ENCODE data around the gene MMP19. TPM values are rescaled to one million over a fixed set of nuclear protein-coding genes. Genes with fewer than 3 reads are reported as not detected.
A peak's percentile ranks its signal among the peaks of the same experiment; 100 is the strongest.
"Not testable (repeated sequence)": the region's sequence is repeated elsewhere in the genome, so short reads cannot be mapped to it uniquely, and the experiment has no call there.

MMP19 gene, protein sequence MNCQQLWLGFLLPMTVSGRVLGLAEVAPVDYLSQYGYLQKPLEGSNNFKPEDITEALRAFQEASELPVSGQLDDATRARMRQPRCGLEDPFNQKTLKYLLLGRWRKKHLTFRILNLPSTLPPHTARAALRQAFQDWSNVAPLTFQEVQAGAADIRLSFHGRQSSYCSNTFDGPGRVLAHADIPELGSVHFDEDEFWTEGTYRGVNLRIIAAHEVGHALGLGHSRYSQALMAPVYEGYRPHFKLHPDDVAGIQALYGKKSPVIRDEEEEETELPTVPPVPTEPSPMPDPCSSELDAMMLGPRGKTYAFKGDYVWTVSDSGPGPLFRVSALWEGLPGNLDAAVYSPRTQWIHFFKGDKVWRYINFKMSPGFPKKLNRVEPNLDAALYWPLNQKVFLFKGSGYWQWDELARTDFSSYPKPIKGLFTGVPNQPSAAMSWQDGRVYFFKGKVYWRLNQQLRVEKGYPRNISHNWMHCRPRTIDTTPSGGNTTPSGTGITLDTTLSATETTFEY
- total RNA-seq: 0.68 and 1.1 TPM in 2 replicates

DNA sequence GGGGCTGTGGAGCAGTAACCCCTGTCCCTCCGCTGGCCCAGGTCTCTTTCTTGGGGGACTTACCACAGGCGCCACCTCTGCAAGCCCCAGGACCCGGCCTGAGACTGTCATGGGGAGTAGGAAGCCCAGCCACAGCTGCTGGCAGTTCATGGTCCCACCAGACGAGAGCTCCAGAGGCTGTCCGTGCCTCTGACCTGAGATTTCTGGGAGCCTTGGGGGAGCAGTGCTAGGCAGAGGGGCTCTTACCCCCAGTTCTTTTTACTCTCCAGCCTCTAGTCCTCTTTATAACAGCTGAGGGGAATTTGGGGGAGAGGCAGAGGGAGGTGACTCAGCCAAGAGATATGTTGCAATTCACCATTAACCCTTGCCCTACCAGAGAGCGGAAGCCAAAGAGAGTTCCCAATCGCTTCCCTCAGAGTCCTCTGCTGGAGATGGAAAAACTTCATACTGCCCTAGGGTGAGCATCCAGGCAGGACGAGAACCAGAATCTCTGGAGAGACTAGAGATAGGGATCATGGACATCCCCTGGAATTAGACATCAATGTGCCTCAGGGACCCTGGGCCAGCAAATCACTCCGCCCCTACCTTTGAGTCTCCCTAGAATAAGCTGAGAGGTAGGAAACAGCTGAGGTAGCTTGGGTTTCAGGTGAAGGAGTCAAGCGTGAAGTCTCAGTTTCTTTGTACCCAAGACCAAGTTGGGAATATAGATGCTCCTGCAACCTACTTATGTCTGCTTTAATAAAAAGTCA lies at the start of gene MMP19:
MMP19 (minus strand) TSS at position 256 of the 749 bp plus-strand sequence; CDS start at position 150, 106 bp downstream.
- peak; percentile 63 for DNase-seq

DNA sequence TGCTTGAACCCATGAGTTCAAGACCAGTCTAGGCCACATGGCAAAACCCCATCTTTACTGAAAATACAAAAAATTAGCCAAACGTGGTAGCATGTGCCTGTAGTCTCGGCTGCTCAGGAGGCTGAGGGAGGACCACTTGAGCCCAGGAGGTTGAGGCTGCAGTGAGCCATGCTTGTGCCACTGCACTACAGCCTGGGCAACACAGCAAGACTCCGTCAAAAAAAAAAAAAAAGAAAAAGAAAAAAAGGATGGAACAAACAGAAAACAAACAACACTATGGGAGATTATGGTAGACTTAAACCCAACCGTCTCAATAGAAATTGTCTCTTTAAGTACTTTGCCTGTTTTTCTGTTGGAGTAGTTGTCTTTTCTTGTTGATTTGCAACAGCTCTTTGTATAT lies 48.6 kb upstream of the MMP19 start:
- no peak for DNase-seq

DNA sequence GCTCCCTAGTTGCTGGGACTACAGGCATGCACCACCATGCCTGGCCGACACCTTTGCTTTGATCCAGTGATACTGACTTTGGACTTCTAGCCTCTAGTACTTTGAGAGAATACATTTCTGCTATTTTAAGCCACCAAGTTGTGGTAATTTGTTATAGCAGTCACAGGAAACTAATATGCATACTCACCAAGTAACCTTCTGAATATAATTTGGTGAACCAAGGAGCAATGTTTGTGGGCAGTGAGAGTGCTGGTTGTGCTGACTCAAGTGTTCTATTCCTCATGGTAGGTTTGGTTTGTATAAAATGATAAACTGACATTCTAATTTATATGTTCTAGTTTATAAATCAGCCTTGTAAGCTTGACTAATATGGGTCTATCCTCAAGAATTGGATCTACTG lies 42.4 kb upstream of the MMP19 start:
- DNase-seq: no peak

DNA sequence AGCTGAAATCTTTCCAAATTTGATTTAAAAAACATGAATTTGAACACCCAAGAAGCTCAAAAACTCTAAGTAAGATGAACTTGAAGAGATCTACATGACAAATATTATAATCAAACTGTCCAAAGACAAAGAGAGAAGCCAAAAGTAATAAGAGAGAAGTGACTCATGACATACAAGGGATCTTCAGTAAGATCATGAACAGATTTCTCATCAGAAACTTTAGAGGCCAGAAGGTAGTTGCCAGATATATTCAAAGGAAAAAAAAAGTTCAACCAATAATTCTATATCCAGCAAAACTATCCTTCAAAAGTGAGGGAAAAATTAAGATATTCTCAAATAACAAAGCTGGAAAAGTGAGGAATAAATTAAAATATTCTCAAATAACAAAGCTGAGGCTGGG lies 35.1 kb upstream of the MMP19 start:
- DNase-seq: no peak

DNA sequence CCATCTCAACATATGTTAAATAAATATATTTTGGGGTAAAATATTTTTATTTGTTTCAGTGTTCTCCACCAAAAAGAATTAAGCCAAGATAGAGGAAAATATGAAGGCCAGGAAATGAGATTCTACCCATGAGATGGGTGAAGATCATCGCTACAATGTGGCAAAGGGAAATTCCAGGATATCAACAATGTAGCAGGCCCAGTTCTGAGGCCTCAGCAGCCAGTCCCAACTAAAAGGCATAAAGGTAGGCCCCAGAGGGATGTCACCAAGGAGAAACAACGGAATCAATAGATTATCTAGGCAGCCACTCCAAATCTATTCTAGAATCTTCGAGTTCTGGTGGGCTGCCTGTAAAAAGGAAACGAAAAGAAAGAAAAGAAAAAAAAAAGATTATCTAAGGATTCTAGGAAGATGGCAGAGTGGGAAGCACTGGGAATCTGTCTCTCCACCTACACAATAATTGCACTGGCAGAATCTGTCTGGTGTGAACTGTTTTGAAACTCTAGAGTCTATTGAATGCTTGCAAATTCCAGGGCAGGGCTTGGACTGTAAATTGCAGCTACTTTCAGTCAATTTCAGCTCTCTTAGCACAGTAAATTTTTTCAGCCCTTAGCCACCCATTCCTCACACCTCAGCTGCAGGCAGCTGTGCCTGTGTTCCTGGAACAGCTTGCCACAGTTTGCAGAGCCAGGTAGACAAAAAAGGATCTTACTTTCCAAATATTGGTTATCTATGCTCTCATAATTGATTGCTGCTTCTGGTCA lies 33.1 kb upstream of the MMP19 start:
- no peak for DNase-seq

DNA sequence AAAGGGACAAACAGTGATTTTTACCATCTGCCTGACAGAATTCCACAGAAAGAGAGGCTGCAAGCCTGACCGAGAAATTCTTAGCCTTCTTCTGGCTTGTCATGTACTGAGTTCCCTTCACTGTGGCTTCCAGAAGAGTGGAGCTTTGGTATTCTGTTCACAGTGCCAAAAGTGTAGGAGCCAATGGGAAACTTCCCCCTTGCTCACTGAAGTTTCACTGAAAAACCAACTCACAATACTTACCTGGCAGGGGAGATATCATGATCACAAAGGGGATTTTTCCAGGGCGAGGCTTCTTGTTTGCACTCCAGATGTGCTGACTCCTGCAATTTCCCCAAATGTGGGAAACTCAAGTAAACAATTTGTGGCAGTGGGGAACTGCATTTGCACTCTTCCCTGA lies 31.7 kb upstream of the MMP19 start:
- DNase-seq: no peak

DNA sequence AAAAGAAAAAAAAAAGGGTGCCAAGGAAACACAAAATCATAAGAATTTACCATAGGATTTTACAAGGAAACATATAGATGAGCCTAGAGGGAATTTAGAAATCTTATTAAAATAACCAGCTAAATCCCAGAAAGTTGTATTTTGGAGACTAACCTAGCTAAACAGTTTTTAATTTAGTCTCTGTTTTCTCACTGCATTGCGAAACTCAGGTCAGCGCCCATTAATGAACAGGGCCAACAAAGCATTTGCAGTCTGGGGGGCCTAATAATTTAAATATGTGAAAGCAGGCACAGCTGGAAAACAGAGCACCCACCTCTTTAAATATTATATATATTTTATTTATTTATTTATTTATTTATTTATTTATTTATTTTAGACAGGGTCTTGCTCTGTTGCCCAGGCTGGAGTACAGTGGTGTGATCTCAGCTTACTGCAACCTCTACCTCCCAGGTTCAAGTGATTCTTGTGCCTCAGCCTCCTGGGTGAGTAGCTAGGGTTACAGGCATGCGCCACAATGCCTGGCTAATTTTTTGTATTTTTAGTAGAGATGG lies 23.8 kb upstream of the MMP19 start:
- not testable (repeated sequence) for DNase-seq

DNA sequence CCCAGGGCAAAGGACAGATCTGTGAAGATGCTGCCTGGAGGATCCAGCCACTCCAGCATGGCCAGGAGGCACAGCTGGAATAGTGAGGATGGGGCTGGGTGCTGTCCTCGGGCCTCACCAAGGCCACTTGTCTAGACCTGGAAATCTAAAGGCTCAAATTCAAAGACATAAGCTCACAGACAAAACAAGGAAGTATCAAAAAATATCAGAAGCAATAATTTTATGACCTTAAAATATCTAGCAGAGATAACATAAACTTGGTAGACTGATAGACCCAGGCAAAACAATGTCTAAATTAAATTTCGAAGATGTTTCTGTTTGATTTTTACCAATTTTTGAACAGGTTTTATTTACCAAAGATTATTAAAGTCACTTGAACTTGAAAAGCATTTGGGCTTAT lies 22.6 kb upstream of the MMP19 start:
- DNase-seq: no peak

DNA sequence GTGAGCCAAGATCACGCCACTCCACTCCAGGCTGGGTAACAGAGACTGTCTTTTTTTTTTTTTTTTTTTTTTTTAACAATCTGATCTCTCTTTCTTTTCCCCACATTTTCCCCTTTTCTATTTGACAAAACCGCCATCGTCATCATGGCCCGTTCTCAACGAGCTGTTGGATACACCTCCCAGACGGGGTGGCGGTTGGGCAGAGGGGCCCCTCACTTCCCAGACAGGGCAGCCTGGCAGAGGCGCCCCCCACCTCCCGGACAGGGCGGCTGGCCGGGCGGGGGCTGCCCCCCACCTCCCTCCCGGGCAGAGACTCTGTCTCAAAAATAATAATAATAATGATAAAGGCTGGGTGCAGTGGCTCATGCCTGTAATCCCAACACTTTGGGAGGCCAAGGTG lies 20.2 kb upstream of the MMP19 start:
- not testable (repeated sequence) for DNase-seq

DNA sequence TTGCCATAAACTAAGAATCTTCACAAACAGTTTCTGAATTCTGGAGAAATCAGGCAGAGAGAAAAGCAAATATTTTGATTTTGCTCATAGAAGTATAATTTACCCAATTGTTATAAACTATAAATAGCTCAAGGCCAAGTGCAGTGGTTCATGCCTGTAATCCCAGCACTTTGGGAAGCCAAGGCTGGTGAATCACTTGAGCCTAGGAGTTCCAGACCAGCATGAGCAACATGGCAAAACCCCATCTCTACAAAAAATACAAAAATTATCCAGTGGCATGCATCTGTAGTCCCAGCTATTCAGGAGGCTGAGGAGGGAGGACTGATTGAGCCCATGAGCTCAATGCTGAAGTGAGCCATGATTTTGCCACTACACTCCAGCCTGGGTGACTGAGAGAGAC lies 19.6 kb upstream of the MMP19 start:
- no peak for DNase-seq

DNA sequence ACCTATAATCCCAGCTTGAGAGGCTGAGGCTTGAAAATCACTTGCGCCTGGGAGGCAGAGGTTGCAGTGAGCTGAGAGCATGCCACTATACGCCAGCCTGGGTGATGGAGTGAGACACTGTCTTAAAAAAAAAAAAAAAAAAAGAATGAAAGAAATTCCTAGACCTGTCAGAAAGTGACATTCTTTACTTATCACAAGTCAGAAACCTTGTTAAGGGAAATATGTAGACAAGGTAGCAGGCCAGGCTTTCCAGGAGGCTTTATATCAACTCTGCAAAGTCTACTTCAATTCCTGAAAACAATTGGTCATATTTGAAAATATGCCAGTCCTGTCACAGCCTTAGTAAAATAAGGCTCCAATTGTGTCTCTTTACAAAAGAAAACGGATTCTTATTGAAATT lies 19.1 kb upstream of the MMP19 start:
- DNase-seq: no peak

DNA sequence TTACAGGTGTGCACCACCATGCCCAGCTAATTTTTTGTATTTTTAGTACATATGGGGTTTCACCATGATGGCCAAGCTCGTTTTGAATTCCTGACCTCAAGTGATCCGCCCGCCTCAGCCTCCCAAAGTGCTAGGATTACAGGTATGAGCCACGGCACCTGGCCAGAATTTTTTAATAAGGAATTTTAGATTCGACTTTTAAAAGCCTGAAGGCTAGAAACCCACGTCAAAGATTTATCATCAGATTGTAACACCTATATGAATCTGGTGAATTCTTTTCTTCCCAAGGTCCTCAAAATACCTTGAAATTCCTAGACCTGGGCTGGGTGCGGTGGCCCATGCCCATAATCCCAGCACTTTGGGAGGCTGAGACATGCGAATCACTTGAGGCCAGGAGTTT lies 18.7 kb upstream of the MMP19 start:
- DNase-seq: no peak

DNA sequence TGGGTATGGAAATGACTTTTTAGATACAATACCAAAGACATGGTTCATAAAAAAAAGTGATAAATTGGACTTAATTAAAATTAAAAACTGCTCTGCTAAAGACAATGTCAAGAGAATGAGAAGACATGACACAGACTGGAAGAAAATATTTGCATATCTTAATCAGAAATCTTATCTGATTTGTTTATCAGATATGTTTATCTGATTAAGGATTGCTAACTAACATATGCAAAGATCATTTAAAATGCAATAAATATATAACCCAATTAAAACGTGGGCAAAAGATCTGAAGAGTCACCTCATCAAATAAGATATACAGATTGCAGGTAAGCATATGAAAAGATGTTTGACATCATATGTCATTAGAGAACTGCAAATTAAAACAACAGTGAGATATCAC lies 10.0 kb upstream of the MMP19 start:
- no peak for DNase-seq

DNA sequence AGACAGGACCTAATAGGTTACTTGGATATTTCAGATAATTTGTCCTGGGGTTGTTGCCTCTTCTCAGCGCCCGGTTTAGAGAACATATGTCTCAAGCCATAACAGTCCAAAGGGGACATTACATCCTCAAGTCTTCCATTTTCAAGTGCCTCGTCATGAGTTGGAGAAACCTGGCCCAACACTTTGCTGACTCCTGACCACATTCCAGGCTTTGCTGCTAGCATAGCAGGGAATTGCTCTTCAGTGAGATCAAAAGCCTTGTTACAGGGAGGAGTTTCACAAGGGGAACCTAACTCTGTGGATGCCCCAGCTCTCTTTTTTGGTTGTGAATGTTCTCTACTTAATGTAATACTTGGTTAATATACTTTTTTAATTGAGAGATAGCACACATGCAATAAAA lies 8.2 kb upstream of the MMP19 start:
- DNase-seq: no peak

DNA sequence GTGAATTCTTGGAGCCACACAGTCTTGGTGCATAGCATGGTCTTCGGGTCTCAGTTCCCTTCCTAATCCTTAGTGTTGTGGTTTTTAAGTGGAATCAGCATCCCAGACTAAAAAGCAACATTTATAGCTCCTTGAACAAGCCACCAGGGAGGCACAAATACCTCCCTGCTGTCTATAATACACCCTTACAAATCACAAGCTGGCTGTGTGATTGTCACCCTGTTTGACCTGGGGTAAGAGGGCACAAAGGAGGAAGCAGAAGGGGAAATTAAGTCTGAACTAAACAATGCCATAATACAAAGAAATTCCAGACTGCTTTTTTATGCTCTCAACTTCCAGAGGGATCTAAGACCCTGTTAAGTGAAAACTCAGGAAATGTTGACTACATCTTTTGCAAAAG lies 7.7 kb upstream of the MMP19 start:
- DNase-seq: no peak

DNA sequence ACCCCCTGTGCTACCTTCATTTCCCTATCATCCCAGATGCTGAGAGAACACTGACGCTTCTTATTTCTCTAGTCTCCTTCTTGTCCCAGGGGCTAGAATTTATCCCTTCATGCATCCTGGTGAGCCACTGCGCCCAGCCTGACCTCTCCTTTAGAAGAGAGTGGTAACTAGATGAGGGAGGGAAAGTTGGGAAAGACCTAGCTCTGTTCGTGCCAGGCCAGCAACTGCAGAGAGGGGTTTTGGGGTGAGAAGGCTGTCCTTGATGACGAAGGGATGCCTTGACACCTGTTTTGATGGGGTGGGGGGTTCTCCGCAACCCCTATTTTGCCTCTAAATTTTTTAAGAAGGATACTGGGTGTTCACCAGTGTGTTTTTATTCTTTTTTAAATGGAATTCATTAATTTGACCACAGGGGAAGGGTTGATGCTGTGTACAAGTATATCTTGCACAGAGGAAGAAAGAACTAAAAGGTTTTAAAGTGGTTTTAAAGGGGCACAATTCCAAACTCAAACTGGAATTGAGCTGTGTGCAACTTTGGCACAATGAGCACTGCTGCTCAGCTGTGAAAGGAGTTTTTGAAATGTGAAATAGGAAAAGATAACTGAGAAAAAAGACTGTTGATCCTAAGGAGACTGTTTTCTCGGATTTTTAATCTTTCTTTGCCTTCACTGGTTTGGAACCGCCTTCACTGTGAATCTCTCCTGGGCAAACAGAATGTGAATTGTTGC lies 7.0 kb upstream of the MMP19 start:
- no peak for DNase-seq

DNA sequence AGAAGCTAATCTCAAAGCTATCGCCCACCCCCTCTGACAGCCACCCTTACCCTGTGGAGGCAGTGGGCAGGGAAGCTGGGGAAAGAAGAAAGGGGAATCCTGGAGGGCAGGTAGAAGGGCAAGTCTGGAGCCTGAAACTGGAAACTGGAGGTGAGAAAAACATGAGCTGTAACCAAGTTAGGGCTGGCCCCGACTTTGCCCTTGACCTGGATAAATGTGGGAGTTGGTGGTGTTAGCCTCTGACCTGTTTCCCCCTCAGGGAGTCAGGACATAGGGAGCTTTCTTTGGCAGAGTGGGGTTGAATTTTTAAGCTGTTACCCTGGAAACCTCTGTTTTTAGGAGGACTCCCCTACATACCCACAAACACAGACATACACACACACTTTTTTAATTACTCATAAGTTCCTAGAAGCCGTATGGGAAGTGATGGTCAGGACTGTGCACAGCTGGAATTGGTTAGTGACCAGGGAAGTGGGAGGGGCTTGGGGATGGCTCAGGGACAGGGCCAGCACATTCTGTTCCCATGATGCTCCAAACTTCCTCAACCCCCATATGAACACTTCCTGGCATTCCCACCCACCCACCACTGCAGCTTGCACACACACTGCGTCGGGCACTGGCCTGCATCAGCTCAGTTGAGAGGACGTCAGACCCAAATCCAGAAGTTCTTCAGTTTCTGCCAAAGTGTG lies 5.0 kb upstream of the MMP19 start:
- peak; percentile 98 for DNase-seq

DNA sequence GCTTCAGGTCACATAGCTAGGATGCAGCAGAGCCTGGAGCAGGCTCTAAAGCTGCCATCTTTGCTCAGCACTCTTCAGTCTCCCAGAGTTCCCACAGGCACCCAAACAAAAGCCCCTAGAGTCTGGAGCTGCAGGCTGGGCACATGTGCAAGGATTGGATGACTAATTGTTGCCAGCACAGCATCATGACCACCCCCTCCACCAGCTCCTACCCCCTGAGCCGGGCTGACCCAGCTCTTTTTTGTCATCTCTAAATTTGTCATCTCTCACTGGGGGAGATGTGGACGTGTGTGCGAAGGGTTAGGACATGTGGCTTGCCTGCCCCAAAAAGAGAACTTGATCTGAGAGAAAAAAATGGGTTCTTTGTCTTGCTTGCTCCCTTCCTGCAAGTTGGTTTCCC lies 4.3 kb upstream of the MMP19 start:
- DNase-seq: peak; percentile 52

DNA sequence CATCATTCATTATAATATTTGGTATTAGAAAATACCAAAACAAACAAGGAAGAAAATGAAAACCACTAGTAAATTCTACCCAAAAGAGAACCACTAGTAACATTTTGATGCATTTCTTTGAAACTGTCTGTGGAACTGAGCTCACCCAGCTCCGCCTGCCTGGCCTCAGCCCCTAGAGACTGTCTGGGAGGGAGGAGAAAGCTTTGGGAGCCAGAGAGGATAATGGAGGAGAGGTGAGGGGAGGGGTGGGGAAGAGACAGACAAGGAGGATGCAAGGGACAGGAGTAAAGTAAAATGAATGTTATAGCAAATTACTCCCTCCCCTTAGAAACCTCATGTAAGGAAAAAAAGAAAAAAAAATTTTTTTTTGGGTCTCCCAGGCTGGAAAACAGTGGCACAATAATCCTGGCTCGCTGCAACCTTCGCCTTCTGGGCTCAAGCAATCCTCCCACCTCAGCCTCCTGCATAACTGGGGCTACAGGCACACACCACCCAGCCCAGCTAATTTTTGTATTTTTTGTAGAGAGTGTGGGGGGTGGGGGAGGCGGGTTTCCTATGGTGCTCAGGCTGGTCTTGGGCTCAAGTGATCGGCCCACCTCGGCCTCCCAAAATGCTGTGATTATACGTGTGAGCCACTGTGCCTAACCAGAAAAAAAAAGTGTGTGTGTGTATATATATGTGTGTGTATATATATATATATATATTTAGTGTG lies 3.2 kb upstream of the MMP19 start:
- DNase-seq: no peak

DNA sequence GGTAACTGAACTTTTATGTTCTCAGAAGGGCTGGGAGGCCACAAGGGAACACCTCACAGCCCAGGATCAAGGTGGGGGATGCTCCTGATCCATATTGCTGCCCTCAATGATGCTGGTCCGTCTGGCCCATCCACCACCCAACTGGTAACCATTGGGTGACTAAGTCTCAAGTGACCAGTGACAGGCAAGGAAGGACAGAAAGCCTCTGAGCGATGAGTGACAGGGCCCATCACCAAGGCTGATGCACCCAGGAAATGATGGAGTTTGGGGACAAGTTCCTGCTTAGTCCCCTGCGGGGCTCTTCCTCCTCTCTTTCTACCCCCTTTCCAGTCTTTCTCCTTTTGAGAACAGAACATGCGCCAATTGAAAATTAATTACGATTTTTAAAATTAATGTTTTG lies 2.6 kb upstream of the MMP19 start:
- no peak for DNase-seq

DNA sequence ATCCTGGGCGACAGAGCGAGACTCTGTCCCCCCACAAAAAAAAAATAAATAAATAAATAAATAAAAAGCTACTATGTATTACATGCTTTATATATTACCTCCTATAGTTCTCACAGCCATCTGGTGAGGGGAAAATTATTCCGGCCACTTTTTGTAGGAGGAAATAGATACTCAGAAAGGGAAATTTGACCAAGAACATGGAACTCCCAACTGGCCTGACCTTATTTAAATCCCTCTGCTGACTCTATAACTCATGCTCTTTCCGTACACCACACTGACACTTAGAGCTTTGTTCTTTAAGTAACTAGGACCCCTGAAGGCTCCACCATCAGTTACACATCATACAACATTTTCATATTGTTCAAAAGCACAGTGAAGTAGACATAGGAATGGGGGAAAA lies 2.2 kb upstream of the MMP19 start:
- no peak for DNase-seq
